ENCODE results near the gene ANTXR1. TPM values are rescaled to one million over a fixed set of nuclear protein-coding genes. Genes with fewer than 3 reads are reported as not detected.

ANTXR1 gene
- total RNA-seq, 1 experiment from 2014 or later: 0.27 TPM

- Mint-ChIP-seq H3K27ac (ENCODE audit: unreplicated experiment) (no peak overlapping the region), H3K4me3 (ENCODE audit: unreplicated experiment) (no peak overlapping the region), H3K9me3 (ENCODE audit: unreplicated experiment) (no peaks in the 10 kb centered on the region), H3K36me3 (ENCODE audit: insufficient read depth, unreplicated experiment) (no peaks in the 10 kb centered on the region), H3K27me3 (ENCODE audit: insufficient read depth, unreplicated experiment) (no peaks in the 10 kb centered on the region), H3K4me1 (ENCODE audit: low read depth, unreplicated experiment) (no peaks in the 10 kb centered on the region)
- Histone ChIP-seq H3K4me1 (no peaks in the 10 kb centered on the region), H3K36me3 (ENCODE audit: control insufficient read depth, insufficient read depth, low read length) (no peaks in the 10 kb centered on the region), H3K4me3 (ENCODE audit: low read depth, low read length) (no peak overlapping the region), H3K9me3 (no peaks in the 10 kb centered on the region), H3K27me3 (replicated peaks; ENCODE audit: control insufficient read depth, insufficient read depth, low read length) (no peaks in the 10 kb centered on the region)
- BruUV-seq (replicated peaks): no TSS peak
- intact Hi-C loops (cut with micrococcal nuclease; ENCODE audit: unreplicated experiment): no loop called here
- CTCF ChIA-PET: no interaction called here
- no peak for TF ChIP-seq CTCF (IDR thresholded peaks at IDR 0.05; ENCODE audit: insufficient read depth in 1 of 2, low read depth in 1 of 2, low read length in 1 of 2, severe bottlenecking in 1 of 2, unreplicated experiment in 1 of 2)
- POLR2A ChIA-PET: no interaction called here
- no peak for DNase-seq
These were observed 82.3 kb downstream of the ANTXR1 start for GRCh38 chr2:69095305-69095704.

GRCh38 chr2:69096326-69097095, 83.5 kb downstream of the ANTXR1 start:
- H3K4me1 Mint-ChIP-seq (ENCODE audit: low read depth, unreplicated experiment): no peaks in the 10 kb centered on the region
- H3K36me3 Mint-ChIP-seq (ENCODE audit: insufficient read depth, unreplicated experiment): no peaks in the 10 kb centered on the region
- ChIA-PET CTCF (no interaction called here), POLR2A (no interaction called here)
- BruUV-seq (replicated peaks): no TSS peak
- H3K4me3 Mint-ChIP-seq (ENCODE audit: unreplicated experiment): no peak overlapping the region
- intact Hi-C loops (cut with micrococcal nuclease; ENCODE audit: unreplicated experiment): no loop called here
- no peaks in the 10 kb centered on the region for H3K9me3 Mint-ChIP-seq (ENCODE audit: unreplicated experiment)
- Histone ChIP-seq H3K4me3 (ENCODE audit: low read depth, low read length) (no peak overlapping the region), H3K36me3 (ENCODE audit: control insufficient read depth, insufficient read depth, low read length) (no peaks in the 10 kb centered on the region), H3K4me1 (no peaks in the 10 kb centered on the region), H3K27me3 (replicated peaks; ENCODE audit: control insufficient read depth, insufficient read depth, low read length) (no peaks in the 10 kb centered on the region), H3K9me3 (no peaks in the 10 kb centered on the region)
- H3K27ac Mint-ChIP-seq (ENCODE audit: unreplicated experiment): no peak overlapping the region
- no peak for TF ChIP-seq CTCF (IDR thresholded peaks at IDR 0.05; ENCODE audit: insufficient read depth in 1 of 2, low read depth in 1 of 2, low read length in 1 of 2, severe bottlenecking in 1 of 2, unreplicated experiment in 1 of 2)
- DNase-seq: no peak
- H3K27me3 Mint-ChIP-seq (ENCODE audit: insufficient read depth, unreplicated experiment): no peaks in the 10 kb centered on the region

GRCh38 chr2:69097148-69097610, 84.2 kb downstream of the ANTXR1 start:
- CTCF ChIA-PET: no interaction called here
- H3K27ac Mint-ChIP-seq (ENCODE audit: unreplicated experiment): no peak overlapping the region
- BruUV-seq (replicated peaks): no TSS peak

More at GRCh38 chr2:69097148-69097610, 84.2 kb downstream of the ANTXR1 start:
- Histone ChIP-seq H3K27me3 (replicated peaks; ENCODE audit: control insufficient read depth, insufficient read depth, low read length) (no peaks in the 10 kb centered on the region), H3K4me1 (no peaks in the 10 kb centered on the region), H3K4me3 (ENCODE audit: low read depth, low read length) (no peak overlapping the region), H3K9me3 (no peaks in the 10 kb centered on the region), H3K36me3 (ENCODE audit: control insufficient read depth, insufficient read depth, low read length) (no peaks in the 10 kb centered on the region)
- H3K27me3 Mint-ChIP-seq (ENCODE audit: insufficient read depth, unreplicated experiment): peaks cover 2% of the 10 kb centered on the region
- POLR2A ChIA-PET: no interaction called here
- H3K9me3 Mint-ChIP-seq (ENCODE audit: unreplicated experiment): no peaks in the 10 kb centered on the region
- no peaks in the 10 kb centered on the region for H3K4me1 Mint-ChIP-seq (ENCODE audit: low read depth, unreplicated experiment)
- intact Hi-C loops (cut with micrococcal nuclease; ENCODE audit: unreplicated experiment): no loop called here
- no peak for DNase-seq
- H3K4me3 Mint-ChIP-seq (ENCODE audit: unreplicated experiment): no peak overlapping the region
- H3K36me3 Mint-ChIP-seq (ENCODE audit: insufficient read depth, unreplicated experiment): no peaks in the 10 kb centered on the region
- TF ChIP-seq CTCF (IDR thresholded peaks at IDR 0.05; ENCODE audit: insufficient read depth in 1 of 2, low read depth in 1 of 2, low read length in 1 of 2, severe bottlenecking in 1 of 2, unreplicated experiment in 1 of 2): no peak

Data from Caco-2 (cell line).